KOPT-K1 (cell line): Measurements from ENCODE around the gene SRSF10.

Source experiments
- H3K27ac ChIP-seq: fragments of 200-600 bp; sonication (generic); 2 replicates; pipeline ENCODE4 v1.5.1; 2016; ENCODE audit warnings: antibody characterized with exemption, mild to moderate bottlenecking, low read depth, low read length; ENCODE audit not compliant: poor library complexity, severe bottlenecking
- H3K36me3 ChIP-seq: fragments of 200-600 bp; sonication (generic); 2 replicates; pipeline ENCODE4 v1.5.1; 2017; ENCODE audit warnings: antibody characterized with exemption, mild to moderate bottlenecking, low read length, moderate library complexity; ENCODE audit not compliant: insufficient read depth
- H3K9me3 ChIP-seq: fragments of 200-600 bp; sonication (generic); 2 replicates; pipeline ENCODE4 v1.5.1; 2017; ENCODE audit warnings: antibody characterized with exemption, low read length, mild to moderate bottlenecking; ENCODE audit not compliant: insufficient read depth, poor library complexity, severe bottlenecking

The SRSF10 gene

DNA sequence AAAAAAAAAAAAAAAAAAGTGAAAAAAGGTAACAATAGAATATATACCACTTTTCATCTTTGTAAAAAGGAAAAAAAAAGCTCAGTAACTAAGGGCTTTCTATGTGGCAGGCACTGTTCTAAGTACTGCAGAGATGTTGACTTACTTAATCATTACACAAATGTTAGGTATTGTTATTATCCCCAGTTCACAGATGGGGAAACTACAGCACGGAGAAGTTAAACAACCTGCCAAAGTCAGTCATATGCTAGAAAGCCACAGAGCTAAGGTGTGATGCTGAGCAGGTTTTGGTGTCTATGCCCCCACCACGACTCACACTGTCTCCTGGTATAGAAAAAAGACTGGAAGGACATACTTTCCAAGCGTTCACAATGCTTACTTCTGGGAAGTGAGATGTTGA, 27.1 kb downstream of the SRSF10 start:
- Histone ChIP-seq H3K36me3 (no peaks in the 10 kb centered on the region), H3K9me3 (no peaks in the 10 kb centered on the region), H3K27ac (no peak overlapping the region)

DNA sequence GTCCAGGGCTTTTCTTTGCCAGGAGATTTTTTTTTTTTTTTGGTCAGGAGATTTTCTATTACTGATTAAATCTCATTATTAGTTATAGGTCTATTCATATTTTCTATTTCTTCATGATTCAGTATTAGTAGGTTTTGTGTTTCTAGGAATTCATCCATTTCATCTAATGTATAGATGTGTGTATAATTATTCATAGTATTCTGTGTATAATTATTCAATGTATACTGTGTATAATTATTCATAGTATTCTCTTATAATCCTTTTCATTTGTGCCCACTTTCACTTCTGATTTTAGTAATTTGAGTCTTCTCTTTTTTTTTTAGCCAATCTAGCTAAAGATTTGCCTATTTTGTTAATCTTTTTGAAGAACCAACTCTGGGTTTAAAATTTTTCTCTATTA, 32.8 kb downstream of the SRSF10 start:
- H3K36me3 ChIP-seq = no peaks in the 10 kb centered on the region

DNA sequence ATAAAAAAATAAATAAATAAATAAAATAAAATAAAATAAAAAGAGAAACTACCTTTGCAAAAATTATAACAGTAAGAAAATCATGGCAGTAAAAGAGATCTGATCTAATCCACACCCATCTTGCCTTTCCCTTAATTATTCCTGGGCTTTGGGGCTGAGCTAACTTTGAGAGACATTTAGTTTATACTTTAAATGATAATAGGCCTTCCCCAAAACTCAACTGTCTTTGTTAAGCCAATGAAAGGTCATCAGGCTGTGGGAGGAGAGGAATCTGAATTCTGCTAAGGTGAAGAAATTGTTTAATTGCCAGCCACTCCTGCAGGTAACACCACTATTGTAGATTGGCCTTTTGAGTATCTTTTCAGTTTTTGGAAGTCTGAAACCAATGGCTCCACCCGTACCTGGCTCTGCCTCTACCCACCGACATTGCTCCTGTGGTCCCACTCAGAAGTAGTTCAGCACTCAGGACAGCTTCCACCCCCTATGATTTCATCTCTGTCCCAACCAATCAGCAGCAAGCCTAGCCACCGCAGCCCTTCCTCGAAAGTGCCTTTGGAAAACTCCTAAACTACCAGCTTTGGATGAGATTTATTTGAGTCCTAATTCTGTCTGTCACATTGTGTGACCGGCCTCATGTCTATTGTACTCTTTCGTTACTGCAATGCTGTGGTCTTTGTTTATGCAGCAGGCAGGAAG, 43.5 kb downstream of the SRSF10 start:
- H3K27ac ChIP-seq = no peak overlapping the region
- H3K9me3 ChIP-seq = no peaks in the 10 kb centered on the region
- no peaks in the 10 kb centered on the region for H3K36me3 ChIP-seq

More for the DNA sequence above, 32.8 kb downstream of the SRSF10 start:
- Histone ChIP-seq H3K27ac (no peak overlapping the region), H3K9me3 (peaks cover 10% of the 10 kb centered on the region)

DNA sequence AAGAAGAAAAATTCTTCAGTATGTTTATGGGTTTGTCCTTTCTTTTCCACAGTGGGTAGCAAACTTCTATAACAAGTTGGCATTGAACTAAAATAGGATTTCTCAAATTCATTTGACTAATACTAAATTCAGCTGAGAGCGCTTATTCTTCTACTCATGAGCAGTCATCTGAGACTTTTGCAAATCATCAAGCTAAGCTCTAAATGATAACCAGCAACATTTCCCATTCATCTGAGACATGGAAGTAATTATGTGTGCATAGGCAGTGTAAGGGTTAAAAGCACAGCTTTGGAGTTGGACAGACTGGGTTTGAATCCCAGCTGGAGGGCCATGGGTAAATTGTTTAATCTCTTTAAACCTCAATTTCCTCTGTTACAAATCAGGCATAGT, 48.6 kb downstream of the SRSF10 start:
- Histone ChIP-seq H3K9me3 (no peaks in the 10 kb centered on the region), H3K36me3 (no peaks in the 10 kb centered on the region), H3K27ac (no peak overlapping the region)

DNA sequence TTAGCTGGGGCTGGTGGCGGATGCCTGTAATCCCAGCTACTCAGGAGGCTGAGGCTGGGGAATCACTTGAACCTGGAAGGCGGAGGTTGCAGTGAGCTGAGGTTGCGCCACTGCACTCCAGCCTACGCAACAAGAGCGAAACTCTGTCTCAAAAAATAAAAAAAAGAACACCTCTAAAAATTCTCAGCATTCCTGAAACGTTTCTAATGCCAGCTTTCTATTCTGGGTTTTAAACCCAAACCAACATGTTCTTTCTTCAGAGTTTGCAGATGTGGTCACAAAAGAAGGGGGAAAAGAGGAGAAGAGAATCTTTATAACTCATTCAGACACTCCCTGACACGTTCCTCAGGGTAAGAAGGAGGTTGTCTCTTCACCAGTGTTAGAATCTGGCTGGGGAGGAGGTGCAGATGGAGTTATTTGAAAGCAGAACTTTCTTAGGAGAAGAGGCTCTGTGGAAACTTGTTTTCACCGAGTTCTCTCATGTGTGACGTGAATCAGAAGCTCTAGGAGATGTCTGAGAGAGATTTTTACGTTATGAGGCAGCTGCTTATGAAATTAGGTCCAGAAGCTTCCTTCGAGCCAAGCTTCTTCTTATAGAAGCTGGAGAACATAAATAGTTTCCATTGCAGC, 49.2 kb downstream of the SRSF10 start:
- Histone ChIP-seq H3K9me3 (no peaks in the 10 kb centered on the region), H3K27ac (no peak overlapping the region)

DNA sequence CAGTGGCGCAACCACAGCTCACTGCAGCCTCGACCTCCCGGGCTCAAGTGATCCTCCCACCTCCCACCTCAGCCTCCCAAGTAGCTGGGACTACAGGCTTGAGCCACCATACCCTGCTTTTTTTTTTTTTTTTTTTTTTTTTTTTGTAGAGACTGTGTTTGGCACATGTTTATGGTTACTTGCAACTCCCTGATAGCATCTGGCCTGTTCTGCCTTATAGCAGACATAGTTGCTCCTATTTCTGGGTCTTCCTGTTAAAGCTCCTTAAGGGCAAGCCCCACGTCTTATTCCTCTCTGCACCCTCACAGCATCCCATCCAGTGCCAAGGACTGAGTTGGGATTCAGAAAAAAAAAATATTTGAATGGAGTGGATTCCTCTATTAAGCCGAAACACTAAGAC, 49.9 kb downstream of the SRSF10 start:
- Histone ChIP-seq H3K36me3 (no peaks in the 10 kb centered on the region), H3K9me3 (no peaks in the 10 kb centered on the region), H3K27ac (no peak overlapping the region)

More for the DNA sequence above, 49.2 kb downstream of the SRSF10 start:
- no peaks in the 10 kb centered on the region for H3K36me3 ChIP-seq

DNA sequence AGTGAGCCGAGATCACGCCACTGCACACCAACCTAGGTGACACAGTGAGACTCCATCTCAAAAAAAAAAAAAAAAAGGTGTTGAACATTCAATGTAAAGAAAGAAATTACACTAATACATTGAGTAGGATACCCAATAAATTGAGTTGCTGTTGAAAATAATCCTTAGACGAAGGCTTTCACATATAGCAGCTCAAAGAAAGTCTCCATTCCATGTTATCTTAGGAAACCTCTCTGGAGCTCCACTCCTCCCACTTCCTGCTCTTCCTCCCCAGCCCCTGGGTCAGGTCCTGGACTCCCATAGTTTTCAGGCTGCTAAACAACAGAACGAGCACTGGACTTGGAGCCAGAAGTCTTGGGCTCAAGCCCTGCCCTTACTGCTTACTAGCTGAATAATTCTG, 51.3 kb downstream of the SRSF10 start:
- Histone ChIP-seq H3K36me3 (no peaks in the 10 kb centered on the region), H3K27ac (no peak overlapping the region), H3K9me3 (no peaks in the 10 kb centered on the region)

DNA sequence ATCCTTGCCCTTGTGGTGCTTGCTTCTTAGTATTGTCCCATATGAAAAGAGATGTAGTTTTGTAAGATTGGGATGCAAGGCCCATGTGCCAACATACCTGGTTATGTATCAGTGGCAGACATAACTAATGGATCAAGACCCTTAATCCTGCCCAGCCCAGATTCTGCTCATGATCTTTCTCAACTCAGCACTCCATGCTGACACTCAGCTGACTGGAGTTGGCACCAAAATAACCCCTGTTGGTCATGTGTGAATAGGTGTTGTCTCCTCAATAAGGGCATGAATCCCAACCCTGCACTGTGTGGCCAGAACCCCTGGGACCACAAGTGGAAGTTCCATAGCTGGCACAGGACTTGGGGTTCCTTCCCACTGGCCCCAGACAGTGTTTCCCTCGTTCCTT, 53.0 kb downstream of the SRSF10 start:
- Histone ChIP-seq H3K27ac (no peak overlapping the region), H3K9me3 (no peaks in the 10 kb centered on the region), H3K36me3 (no peaks in the 10 kb centered on the region)

DNA sequence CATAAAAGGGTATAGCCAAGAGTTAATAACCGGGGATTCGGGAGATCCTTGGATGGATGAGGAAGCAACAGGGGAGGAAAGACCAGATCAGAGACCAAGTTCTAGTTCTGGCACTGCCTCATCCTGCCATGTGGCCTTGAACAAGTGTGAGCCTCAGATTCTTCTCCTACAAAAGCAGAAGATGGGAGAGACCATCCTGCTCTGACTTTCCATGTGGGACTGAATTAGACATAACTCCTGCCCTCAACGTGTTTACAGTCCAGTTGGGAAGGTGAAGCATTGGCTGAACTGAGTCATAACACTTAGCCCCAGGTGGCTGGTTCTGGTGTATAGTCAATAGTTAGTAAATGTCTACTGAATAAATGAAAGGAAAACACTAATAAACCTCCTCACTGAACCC, 54.8 kb downstream of the SRSF10 start:
- Histone ChIP-seq H3K36me3 (no peaks in the 10 kb centered on the region), H3K27ac (no peak overlapping the region), H3K9me3 (no peaks in the 10 kb centered on the region)

DNA sequence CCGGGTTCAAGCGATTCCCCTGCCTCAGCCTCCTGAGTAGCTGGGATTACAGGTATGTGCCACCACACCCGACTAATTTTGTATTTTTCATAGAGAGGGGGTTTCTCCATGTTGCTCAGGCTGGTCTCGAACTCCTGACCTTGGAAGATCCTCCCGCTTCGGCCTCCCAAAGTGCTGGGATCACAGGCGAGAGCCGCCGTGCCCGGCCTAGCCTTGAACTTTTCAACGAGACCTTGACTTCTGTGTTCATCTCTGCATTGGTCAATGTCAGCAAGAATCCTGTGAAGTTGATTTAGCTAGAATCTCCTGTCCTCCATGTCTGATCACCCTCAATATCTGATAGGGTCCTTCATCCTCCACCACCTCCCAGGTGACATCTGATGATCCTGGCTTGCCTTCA, 55.5 kb downstream of the SRSF10 start:
- Histone ChIP-seq H3K27ac (no peak overlapping the region), H3K9me3 (no peaks in the 10 kb centered on the region), H3K36me3 (no peaks in the 10 kb centered on the region)

DNA sequence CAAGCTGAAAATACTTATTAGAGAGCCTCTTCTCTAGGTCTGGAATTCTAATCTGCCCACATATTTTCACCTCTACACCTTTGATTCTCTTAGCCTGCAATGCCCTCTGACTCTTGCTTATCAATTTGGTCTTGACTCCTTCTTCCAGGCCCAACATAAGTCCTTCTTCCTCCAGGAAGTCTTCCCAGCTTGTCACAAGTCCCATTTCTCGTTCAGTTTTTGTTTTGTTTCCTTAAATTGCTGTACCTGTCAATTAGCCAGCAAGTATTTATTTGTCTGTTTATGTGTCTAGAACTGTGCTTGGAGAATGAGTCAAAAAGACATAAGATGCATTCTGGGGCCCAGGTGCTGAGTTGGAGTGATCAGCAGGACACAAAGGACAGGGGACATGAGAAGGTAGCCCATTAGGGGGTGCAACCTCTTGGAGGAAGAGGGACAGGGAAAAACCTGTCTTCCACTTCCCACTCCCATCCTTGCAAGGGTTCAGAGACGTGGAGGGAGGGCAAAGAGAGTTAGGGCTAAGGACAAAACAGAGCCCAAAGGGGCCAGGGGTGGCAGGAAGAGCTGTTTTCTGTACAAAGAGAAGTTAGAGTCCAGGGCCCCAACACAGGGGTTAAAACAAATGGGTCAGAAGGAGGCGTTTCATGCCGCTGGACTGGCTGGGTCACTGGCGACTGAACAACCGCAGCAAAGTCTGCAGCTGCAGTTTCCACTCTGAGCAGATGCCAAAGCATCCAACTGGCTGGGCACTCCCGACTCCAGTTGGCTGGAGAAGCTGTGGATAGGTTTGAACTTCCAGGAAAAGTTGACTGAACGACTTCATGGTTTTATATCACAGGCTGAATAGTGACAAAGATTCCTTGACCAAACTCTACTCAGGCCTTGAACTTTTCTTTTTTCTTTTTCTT, 56.3 kb downstream of the SRSF10 start:
- no peaks in the 10 kb centered on the region for H3K9me3 ChIP-seq
- H3K36me3 ChIP-seq = no peaks in the 10 kb centered on the region
- H3K27ac ChIP-seq = no peak overlapping the region

DNA sequence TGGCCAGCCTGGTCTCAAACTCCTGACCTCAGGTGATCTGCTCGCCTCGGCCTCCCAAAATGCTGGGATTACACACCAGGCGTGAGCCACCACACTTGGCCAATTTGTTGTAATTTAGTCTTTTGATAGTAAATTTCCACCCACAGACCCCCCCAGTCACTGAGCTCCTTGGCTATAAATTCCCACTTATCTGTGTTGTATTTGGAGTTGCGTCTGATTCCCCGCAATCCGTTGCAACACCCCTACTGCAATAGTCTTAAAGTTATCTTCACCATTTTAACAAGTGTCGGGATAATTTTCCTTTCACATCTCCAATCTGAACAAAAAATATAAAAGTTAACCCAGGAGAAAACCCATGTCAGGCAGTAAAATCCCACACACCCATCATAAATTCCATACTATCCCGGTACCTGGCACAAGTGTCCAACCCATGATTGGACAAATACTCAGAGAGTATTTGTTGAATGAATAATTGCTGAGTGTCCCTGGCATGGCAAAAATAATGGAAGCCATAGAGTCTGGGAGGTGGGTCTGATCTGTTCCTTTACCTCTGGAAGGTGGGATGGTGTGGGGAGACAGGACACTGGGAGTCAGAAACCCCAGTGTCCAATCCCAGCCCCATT, 57.7 kb downstream of the SRSF10 start:
- Histone ChIP-seq H3K9me3 (no peaks in the 10 kb centered on the region), H3K27ac (no peak overlapping the region), H3K36me3 (no peaks in the 10 kb centered on the region)

DNA sequence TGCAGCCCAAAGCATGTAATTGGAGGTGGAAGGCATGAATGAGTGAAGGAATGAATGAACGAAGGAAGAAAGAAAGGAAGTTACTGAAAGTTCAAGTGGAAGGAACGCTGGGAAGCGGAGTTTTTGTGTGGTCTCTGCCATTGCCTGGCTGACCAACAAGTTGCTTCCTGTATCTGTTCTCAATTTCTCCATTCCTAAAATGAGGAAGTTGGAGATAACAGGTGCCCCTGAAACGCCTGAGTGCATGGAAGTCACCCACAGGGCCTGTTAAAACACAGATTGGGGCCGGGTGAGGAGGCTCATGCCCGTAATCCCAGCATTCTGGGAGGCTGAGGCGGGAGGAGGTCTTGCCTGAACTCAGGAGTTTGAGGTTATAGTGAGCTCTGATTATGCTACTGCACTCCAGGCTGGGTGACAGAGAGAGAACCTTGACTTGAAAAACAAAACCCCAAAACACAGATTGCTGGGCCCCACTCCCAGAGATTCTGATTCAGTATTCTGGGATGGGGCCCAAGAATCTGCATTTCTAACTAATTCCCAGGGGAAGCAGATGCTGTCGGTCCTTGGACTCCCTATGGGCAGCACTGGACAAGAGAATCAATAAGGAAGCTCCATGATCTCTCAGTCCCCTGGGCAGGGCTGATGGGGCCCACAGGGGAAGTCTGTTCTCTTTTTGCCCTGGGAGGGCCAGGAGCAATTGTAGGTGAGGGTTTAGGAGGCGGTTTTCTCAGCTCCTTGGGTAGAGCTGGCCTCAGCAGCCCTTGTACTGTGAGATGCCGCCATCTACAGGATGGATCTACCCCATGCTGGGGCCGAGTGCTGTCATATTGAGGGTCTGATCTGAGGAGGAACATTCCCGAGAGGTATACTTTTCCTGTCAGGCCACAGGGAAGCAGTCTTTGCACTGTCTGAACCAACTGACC, 63.7 kb downstream of the SRSF10 start:
- Histone ChIP-seq H3K27ac (no peak overlapping the region), H3K36me3 (no peaks in the 10 kb centered on the region), H3K9me3 (no peaks in the 10 kb centered on the region)

DNA sequence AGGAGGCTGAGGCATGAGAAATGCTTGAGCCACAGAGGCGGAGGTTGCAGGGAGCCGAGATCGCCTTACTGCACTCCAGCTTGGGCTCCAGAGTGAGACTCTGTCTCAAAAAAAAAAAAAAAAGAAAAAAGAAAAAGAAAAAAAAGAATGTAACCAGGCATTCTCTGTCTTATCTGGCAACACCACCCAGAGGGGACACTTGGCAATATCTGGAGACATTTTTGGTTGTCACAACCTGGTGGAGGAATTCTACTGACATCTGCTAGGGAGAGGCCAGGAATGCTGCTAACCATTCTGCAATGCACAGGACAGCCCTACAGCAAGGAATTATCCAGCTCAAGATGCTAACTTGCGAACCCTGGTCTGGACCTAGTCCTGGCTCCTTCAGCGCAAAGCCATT, 64.7 kb downstream of the SRSF10 start:
- Histone ChIP-seq H3K27ac (no peak overlapping the region), H3K9me3 (no peaks in the 10 kb centered on the region), H3K36me3 (no peaks in the 10 kb centered on the region)
